ENCODE measurements around the gene ST6GALNAC6. TPM values are rescaled to one million over a fixed set of nuclear protein-coding genes. Genes with fewer than 3 reads are reported as not detected.

Gene ST6GALNAC6
- polyA plus RNA-seq, 2 of the 4 experiments (the other 2 are of a cell fraction) = 8.2 to 25.2 TPM

DNA sequence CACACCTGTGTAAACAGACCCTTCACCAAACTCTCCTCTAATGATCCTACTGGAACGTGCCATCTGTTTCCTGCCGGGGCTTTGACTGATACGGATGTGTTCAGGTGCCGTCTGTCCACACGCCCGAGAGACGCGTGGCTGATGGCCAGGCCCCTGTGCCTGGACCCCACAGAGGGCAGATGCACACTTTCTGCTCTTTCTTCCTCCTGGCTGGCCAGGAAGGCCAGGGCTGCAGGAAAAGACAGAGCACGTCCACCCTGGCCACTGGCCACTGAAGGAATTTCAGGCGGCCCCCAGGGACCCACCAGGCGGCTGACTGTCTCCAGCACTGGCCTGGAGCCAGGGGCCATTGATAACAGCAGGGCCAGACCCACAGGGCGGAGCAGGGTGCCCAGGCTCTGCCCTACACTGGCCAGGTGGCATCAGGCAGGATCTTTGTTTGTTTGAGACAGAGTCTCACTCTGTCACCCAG, 41.3 kb downstream of the ST6GALNAC6 start:
- H3K9me3 ChIP-seq = no peaks in the 10 kb centered on the region
- no peak overlapping the region for H3K27ac ChIP-seq
- ATAC-seq (no peak), FAIRE-seq (no peak), DNase-seq (ENCODE audit: low read depth in 1 of 2, low spot score in 1 of 2) (no peak)
- TF ChIP-seq CBX8 (IDR thresholded peaks at IDR 0.05) (no peak), FOSB (CRISPR knock-in tag; IDR thresholded peaks at IDR 0.05) (no peak), HEYL (CRISPR knock-in tag; IDR thresholded peaks at IDR 0.05) (no peak), POLR2AphosphoS2 (conservative IDR thresholded peaks at IDR 0.05; ENCODE audit: low read length) (no peak), RNF2 (IDR thresholded peaks at IDR 0.05; ENCODE audit: borderline replicate concordance, low read depth) (no peak), EHMT2 (IDR thresholded peaks at IDR 0.05; ENCODE audit: low read depth) (no peak), ZSCAN20 (CRISPR knock-in tag; IDR thresholded peaks at IDR 0.05) (no peak), RFX5 (IDR thresholded peaks at IDR 0.05) (no peak), PHF8 (IDR thresholded peaks at IDR 0.05; ENCODE audit: borderline replicate concordance, low read depth) (no peak), SREBF2 (IDR thresholded peaks at IDR 0.05) (no peak)
- TF ChIP-seq, protein P1, sequence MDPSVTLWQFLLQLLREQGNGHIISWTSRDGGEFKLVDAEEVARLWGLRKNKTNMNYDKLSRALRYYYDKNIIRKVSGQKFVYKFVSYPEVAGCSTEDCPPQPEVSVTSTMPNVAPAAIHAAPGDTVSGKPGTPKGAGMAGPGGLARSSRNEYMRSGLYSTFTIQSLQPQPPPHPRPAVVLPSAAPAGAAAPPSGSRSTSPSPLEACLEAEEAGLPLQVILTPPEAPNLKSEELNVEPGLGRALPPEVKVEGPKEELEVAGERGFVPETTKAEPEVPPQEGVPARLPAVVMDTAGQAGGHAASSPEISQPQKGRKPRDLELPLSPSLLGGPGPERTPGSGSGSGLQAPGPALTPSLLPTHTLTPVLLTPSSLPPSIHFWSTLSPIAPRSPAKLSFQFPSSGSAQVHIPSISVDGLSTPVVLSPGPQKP (IDR thresholded peaks at IDR 0.05; ENCODE audit: low read depth, low read length) = no peak
- TF ChIP-seq, protein P2, sequence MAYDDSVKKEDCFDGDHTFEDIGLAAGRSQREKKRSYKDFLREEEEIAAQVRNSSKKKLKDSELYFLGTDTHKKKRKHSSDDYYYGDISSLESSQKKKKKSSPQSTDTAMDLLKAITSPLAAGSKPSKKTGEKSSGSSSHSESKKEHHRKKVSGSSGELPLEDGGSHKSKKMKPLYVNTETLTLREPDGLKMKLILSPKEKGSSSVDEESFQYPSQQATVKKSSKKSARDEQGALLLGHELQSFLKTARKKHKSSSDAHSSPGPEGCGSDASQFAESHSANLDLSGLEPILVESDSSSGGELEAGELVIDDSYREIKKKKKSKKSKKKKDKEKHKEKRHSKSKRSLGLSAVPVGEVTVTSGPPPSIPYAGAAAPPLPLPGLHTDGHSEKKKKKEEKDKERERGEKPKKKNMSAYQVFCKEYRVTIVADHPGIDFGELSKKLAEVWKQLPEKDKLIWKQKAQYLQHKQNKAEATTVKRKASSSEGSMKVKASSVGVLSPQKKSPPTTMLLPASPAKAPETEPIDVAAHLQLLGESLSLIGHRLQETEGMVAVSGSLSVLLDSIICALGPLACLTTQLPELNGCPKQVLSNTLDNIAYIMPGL (CRISPR knock-in tag; IDR thresholded peaks at IDR 0.05; ENCODE audit: borderline replicate concordance) = no peak
- TF ChIP-seq, protein P3, sequence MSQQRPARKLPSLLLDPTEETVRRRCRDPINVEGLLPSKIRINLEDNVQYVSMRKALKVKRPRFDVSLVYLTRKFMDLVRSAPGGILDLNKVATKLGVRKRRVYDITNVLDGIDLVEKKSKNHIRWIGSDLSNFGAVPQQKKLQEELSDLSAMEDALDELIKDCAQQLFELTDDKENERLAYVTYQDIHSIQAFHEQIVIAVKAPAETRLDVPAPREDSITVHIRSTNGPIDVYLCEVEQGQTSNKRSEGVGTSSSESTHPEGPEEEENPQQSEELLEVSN (IDR thresholded peaks at IDR 0.05; ENCODE audit: borderline replicate concordance, low read depth) = no peak
- TF ChIP-seq, protein P4, sequence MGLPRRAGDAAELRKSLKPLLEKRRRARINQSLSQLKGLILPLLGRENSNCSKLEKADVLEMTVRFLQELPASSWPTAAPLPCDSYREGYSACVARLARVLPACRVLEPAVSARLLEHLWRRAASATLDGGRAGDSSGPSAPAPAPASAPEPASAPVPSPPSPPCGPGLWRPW (IDR thresholded peaks at IDR 0.05) = no peak
- POLR2A ChIA-PET = no interaction called here
- no peaks in the 10 kb centered on the region; the same call in 2 of the 3 replicates for H3K4me1 ChIP-seq
- no peak overlapping the region for H3K4me2 ChIP-seq
- no peak overlapping the region for H3K4me3 ChIP-seq
- CTCF ChIA-PET = interaction anchor here (1.0 to 6.2 kb wide), 4 partner anchors 12 to 165 kb away, joined by 3 to 63 read pairs (median 34); partner anchors contain the start of gene TOR2A
- WGBS (ENCODE audit: missing lambda C conversion rate) = 80% methylated on average over 12 of the region's 12 CpGs

DNA sequence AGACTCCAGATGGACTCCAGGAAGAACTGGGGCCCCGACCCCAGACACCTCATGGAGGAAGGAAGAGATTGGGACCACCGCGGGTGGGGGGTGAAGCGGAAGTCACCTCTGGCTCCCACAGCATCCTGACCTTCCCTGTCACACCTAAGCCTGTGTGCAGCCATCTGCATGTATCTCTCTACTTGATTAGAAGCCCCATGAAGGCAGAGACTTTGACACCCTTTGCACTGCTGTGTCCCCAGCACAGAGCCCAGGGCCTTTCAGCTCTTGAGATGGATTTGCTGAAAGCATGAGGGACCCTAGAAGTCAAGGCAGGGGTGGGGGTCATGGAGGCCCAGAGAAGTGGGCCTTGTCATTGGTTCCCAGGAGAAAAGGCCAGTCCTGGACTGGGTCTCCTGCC, 42.1 kb downstream of the ST6GALNAC6 start:
- no peak overlapping the region for H3K4me2 ChIP-seq
- no peaks in the 10 kb centered on the region; the same call in 2 of the 3 replicates for H3K4me1 ChIP-seq
- H3K4me3 ChIP-seq = no peak overlapping the region
- TF ChIP-seq HOXA7 (CRISPR knock-in tag; IDR thresholded peaks at IDR 0.05) = no peak
- TF ChIP-seq, protein P5, sequence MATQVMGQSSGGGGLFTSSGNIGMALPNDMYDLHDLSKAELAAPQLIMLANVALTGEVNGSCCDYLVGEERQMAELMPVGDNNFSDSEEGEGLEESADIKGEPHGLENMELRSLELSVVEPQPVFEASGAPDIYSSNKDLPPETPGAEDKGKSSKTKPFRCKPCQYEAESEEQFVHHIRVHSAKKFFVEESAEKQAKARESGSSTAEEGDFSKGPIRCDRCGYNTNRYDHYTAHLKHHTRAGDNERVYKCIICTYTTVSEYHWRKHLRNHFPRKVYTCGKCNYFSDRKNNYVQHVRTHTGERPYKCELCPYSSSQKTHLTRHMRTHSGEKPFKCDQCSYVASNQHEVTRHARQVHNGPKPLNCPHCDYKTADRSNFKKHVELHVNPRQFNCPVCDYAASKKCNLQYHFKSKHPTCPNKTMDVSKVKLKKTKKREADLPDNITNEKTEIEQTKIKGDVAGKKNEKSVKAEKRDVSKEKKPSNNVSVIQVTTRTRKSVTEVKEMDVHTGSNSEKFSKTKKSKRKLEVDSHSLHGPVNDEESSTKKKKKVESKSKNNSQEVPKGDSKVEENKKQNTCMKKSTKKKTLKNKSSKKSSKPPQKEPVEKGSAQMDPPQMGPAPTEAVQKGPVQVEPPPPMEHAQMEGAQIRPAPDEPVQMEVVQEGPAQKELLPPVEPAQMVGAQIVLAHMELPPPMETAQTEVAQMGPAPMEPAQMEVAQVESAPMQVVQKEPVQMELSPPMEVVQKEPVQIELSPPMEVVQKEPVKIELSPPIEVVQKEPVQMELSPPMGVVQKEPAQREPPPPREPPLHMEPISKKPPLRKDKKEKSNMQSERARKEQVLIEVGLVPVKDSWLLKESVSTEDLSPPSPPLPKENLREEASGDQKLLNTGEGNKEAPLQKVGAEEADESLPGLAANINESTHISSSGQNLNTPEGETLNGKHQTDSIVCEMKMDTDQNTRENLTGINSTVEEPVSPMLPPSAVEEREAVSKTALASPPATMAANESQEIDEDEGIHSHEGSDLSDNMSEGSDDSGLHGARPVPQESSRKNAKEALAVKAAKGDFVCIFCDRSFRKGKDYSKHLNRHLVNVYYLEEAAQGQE (IDR thresholded peaks at IDR 0.05) = no peak
- no peak for TF ChIP-seq CEBPB (IDR thresholded peaks at IDR 0.05)
- TF ChIP-seq SREBF2 (IDR thresholded peaks at IDR 0.05) = no peak
- TF ChIP-seq, protein P2 (CRISPR knock-in tag; IDR thresholded peaks at IDR 0.05; ENCODE audit: borderline replicate concordance) = no peak
- TF ChIP-seq FOXS1 (CRISPR knock-in tag; IDR thresholded peaks at IDR 0.05) = no peak
- TF ChIP-seq CBX2 (IDR thresholded peaks at IDR 0.05; ENCODE audit: borderline replicate concordance, low read depth) = no peak
- TF ChIP-seq CHD4 (IDR thresholded peaks at IDR 0.05; ENCODE audit: borderline replicate concordance) = no peak
- TF ChIP-seq MAFK (IDR thresholded peaks at IDR 0.05; ENCODE audit: partially characterized antibody) = no peak
- no peak for TF ChIP-seq PHF8 (IDR thresholded peaks at IDR 0.05; ENCODE audit: borderline replicate concordance, low read depth)
- no peak for TF ChIP-seq KDM1A (IDR thresholded peaks at IDR 0.05; ENCODE audit: low read depth)
- no peak for TF ChIP-seq GATA3 (IDR thresholded peaks at IDR 0.05; ENCODE audit: borderline replicate concordance)
- TF ChIP-seq, protein P1 (IDR thresholded peaks at IDR 0.05; ENCODE audit: low read depth, low read length) = no peak
- no peaks in the 10 kb centered on the region for H3K9me3 ChIP-seq
- DNase-seq (ENCODE audit: low read depth in 1 of 2, low spot score in 1 of 2) (no peak), FAIRE-seq (no peak), ATAC-seq (no peak)
- 43% methylated on average over 4 of the region's 4 CpGs for WGBS (ENCODE audit: missing lambda C conversion rate)
- ChIA-PET CTCF (interaction anchor here (1.0 to 6.1 kb wide), 3 partner anchors 13 to 164 kb away, joined by 3 to 59 read pairs (median 10); partner anchors contain the start of gene TOR2A), POLR2A (no interaction called here)
- H3K27ac ChIP-seq = no peak overlapping the region
